ENCODE data around the gene ABHD5. TPM values are rescaled to one million over a fixed set of nuclear protein-coding genes. Genes with fewer than 3 reads are reported as not detected.

ABHD5 gene
- total and polyA plus RNA-seq, 2 of the 13 experiments (the other 11 are each of a cell fraction or from before 2014, with no cell fraction given), result 4.5 to 13.3 TPM

DNA sequence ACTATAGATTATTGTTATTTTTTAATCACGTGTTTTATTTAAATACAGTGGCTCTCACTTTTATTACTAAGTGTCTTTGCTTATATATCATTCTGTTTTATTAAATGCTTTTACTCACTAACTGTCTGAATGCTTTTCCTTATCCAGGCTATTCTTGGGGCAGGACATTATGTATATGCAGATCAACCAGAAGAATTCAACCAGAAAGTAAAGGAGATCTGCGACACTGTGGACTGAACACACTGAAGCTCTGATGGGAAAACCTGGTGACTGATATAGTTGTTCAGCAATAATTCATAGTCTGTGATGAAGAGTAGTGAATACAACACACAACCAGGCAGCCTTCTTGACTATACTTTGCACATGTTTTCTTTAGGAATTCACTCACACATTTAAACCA lies 27.6 kb downstream of the ABHD5 start:
- FAIRE-seq (no peak), ATAC-seq (no peak), DNase-seq (ENCODE audit: low spot score) (no peak)
- Histone ChIP-seq H4K20me1 (ENCODE audit: insufficient read depth, low read length) (no peaks in the 10 kb centered on the region), H3K4me3 (replicated peaks in 1 of 3; ENCODE audit: insufficient read depth in 1 of 3, low read depth in 2 of 3, low read length in 3 of 3) (no peak overlapping the region), H3K9me3 (ENCODE audit: low read length) (no peaks in the 10 kb centered on the region), H3K27ac (ENCODE audit: extremely low read length, insufficient read depth, low read length) (no peak overlapping the region), H3K79me2 (ENCODE audit: insufficient read depth, low read length) (no peaks in the 10 kb centered on the region), H3K4me2 (ENCODE audit: low read depth, low read length) (no peak overlapping the region), H3K4me1 (ENCODE audit: insufficient read depth, low read length) (no peaks in the 10 kb centered on the region), H2AFZ (ENCODE audit: low read length) (no peak overlapping the region), H3K27me3 (ENCODE audit: control insufficient read depth in 1 of 2, insufficient read depth in 2 of 2, low read length in 2 of 2) (no peaks in the 10 kb centered on the region), H3K9ac (ENCODE audit: insufficient read depth, low read depth, low read length) (no peak overlapping the region), H3K36me3 (replicated peaks in 1 of 2; ENCODE audit: control insufficient read depth in 1 of 2, insufficient read depth in 2 of 2, low read length in 2 of 2) (peaks cover 0 to 9% of the 10 kb centered on the region in 2 experiments; a peak in 2 of 5 replicates)
- intact Hi-C loops (cut with micrococcal nuclease; ENCODE audit: unreplicated experiment) (no loop called here), in situ Hi-C loops (cut with HindIII; ENCODE audit: extremely low pct_ligation_motif_present, low pct_unique_long_range_greater_than_20kb) (no loop called here)
- WGBS (ENCODE audit: low lambda C conversion rate), result 96% methylated on average over 2 of the region's 2 CpGs
- POLR2A ChIA-PET, result no interaction called here
- BruUV-seq (replicated peaks), result no TSS peak
- CTCF ChIA-PET (ENCODE audit: low intra/inter-chr PET ratio, low total read pairs), result no interaction called here
- TF ChIP-seq AKAP8 (CRISPR knock-in tag; IDR thresholded peaks at IDR 0.05), result no peak
- TF ChIP-seq ZNF710 (CRISPR knock-in tag; IDR thresholded peaks at IDR 0.05; ENCODE audit: borderline replicate concordance), result no peak
- TF ChIP-seq, protein P1, sequence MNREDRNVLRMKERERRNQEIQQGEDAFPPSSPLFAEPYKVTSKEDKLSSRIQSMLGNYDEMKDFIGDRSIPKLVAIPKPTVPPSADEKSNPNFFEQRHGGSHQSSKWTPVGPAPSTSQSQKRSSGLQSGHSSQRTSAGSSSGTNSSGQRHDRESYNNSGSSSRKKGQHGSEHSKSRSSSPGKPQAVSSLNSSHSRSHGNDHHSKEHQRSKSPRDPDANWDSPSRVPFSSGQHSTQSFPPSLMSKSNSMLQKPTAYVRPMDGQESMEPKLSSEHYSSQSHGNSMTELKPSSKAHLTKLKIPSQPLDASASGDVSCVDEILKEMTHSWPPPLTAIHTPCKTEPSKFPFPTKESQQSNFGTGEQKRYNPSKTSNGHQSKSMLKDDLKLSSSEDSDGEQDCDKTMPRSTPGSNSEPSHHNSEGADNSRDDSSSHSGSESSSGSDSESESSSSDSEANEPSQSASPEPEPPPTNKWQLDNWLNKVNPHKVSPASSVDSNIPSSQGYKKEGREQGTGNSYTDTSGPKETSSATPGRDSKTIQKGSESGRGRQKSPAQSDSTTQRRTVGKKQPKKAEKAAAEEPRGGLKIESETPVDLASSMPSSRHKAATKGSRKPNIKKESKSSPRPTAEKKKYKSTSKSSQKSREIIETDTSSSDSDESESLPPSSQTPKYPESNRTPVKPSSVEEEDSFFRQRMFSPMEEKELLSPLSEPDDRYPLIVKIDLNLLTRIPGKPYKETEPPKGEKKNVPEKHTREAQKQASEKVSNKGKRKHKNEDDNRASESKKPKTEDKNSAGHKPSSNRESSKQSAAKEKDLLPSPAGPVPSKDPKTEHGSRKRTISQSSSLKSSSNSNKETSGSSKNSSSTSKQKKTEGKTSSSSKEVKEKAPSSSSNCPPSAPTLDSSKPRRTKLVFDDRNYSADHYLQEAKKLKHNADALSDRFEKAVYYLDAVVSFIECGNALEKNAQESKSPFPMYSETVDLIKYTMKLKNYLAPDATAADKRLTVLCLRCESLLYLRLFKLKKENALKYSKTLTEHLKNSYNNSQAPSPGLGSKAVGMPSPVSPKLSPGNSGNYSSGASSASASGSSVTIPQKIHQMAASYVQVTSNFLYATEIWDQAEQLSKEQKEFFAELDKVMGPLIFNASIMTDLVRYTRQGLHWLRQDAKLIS (CRISPR knock-in tag; IDR thresholded peaks at IDR 0.05), result no peak
- no peak for TF ChIP-seq ZFAT (CRISPR knock-in tag; conservative IDR thresholded peaks at IDR 0.05)
- TF ChIP-seq ZNF234 (CRISPR knock-in tag; conservative IDR thresholded peaks at IDR 0.05), result no peak
- TF ChIP-seq PAF1 (CRISPR knock-in tag; IDR thresholded peaks at IDR 0.05), result no peak
- TF ChIP-seq AHR (CRISPR knock-in tag; IDR thresholded peaks at IDR 0.05), result no peak
- no peak for TF ChIP-seq ATF5 (CRISPR knock-in tag; IDR thresholded peaks at IDR 0.05; ENCODE audit: low read depth)
- TF ChIP-seq ATM (IDR thresholded peaks at IDR 0.05; ENCODE audit: borderline replicate concordance), result no peak

Measured in HepG2 (cell line).